Activated CD8-positive, alpha-beta memory T cell treated with anti-CD3 and anti-CD28 coated beads, Interleukin-2, amount 10 ng/mL, durations not matched to agents 7 days and 5 days (primary cell): ENCODE results near the gene FZR1. TPM values are rescaled to one million over a fixed set of nuclear protein-coding genes. Genes with fewer than 3 reads are reported as not detected.
A peak's percentile ranks its signal among the peaks of the same experiment; 100 is the strongest.

Source experiments
- ATAC-seq: fragments of 150-1000 bp; cut with Tn5 transposase; one replicate; pipeline ENCODE4 v1.10.0; 2021; ENCODE audit warnings: moderate library complexity
- CTCF ChIA-PET: fragments of 350-600 bp; sonication (Branson Sonifier 250); formaldehyde crosslinking; loops from one replicate; lab custom pipeline; 2021; ENCODE audit warnings: antibody characterized with exemption; lab: Charles Lee
- DNase-seq: peaks from one replicate; pipeline ENCODE4 v3.0.0-alpha.2; 2020
- H3K27ac Mint-ChIP-seq: one replicate; pipeline ENCODE4 v1.8.0; 2021; ENCODE audit warnings: mild to moderate bottlenecking, mixed read lengths
- H3K27me3 Mint-ChIP-seq: one replicate; pipeline ENCODE4 v1.8.0; 2021; ENCODE audit warnings: mixed read lengths
- H3K36me3 Mint-ChIP-seq: one replicate; pipeline ENCODE4 v1.8.0; 2021; ENCODE audit warnings: mild to moderate bottlenecking, mixed read lengths
- H3K4me1 Mint-ChIP-seq: one replicate; pipeline ENCODE4 v1.8.0; 2021; ENCODE audit warnings: mixed read lengths
- H3K4me3 Mint-ChIP-seq: one replicate; pipeline ENCODE4 v1.8.0; 2021; ENCODE audit warnings: mild to moderate bottlenecking, moderate library complexity, mixed read lengths
- H3K9me3 Mint-ChIP-seq: one replicate; pipeline ENCODE4 v1.8.0; 2022; ENCODE audit warnings: low read depth, mixed read lengths
- total RNA-seq, 2 experiments: library from RNA; stranded (reverse); gene quantifications; one replicate each; pipeline ENCODE4 v1.2.3, GENCODE V29; 2021

FZR1 gene
- total RNA-seq, 2 experiments from 2014 or later, result 61.4 to 79.1 TPM

DNA sequence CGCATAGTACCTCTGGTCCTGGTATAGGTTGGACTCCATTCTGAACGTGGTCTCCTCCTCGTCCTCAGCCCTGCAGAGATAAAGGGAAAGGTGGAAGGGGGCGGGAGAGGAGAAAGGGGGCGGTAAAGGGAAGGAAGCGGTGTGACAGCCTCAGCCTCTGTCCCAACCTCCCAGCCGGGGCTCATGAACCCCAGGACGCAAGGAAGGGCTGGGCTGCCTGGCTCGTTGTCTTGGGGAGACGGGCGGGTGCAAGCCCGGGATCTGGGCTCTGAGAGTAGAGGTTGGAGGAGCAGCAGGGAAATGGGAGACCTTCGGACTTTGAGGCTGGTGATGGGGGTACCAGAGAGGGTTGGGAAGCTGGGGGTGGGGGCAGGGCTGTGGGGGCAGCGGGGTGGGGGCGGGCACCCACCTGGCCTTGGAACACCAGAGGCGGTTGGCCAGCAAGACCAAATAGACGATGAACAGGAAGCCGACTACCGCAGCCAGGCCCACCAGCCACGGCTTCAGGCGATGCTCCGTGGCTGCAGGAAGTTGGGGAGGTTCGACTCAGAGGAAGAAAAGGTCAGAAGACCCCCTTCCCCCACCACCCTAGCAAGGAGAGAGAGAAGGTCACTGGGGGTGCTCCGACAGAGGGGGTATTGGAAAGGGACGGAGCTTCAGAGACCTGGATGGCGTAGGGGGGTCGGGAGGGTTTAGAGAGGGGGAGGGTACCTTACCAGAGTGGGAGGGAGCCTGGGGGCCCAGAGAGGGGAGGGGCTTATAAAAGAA, 27.5 kb upstream of the FZR1 start:
- no peaks in the 10 kb centered on the region for H3K27me3 Mint-ChIP-seq
- CTCF ChIA-PET, result interaction anchor here (0.6 to 2.2 kb wide), 6 partner anchors 9 to 375 kb away, joined by 3 to 17 read pairs (median 5); partner anchors contain the start of gene DOHH

DNA sequence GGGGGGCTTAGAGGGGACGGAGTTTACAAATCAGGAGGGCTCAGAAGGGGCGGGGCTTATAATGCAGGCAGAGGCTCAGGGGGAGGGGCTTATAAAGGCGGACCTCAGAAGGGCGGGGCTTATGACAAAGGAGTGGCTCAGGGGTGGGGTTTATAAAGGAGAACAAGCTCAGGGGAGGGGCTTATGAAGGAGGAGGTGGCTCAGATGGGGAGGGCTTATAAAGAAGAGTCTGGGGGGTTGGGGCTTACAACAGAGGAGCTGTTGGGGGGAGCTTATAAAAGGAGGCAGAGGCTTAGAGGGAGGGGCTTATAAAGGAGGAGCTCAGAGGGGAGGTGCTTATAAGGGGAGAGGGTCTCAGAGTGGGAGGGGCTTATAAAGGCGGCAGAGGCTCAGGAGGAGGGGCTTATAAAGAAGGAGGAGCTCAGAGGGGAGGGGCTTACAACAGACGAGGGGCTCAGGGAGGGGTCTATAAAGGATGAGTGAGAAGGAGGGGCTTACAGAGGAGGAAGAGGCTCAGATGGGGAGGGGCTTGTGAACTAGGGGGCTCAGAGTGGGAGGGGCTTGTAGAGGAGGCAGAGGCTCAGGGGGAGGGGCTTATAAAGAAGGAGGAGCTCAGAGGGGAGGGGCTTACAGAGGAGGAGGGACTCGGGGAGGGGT, 26.8 kb upstream of the FZR1 start:
- H3K4me1 Mint-ChIP-seq, result peaks cover 9% of the 10 kb centered on the region
- no peaks in the 10 kb centered on the region for H3K27me3 Mint-ChIP-seq
- H3K4me3 Mint-ChIP-seq, result peak overlapping the region; percentile 48
- H3K27ac Mint-ChIP-seq, result no peak overlapping the region
- no peaks in the 10 kb centered on the region for H3K9me3 Mint-ChIP-seq
- ATAC-seq, result peak; percentile 71
- H3K36me3 Mint-ChIP-seq, result no peaks in the 10 kb centered on the region
- CTCF ChIA-PET, result interaction anchor here (0.6 to 2.2 kb wide), 7 partner anchors 9 to 376 kb away, joined by 3 to 17 read pairs (median 5); partner anchors contain the start of gene DOHH
- peak; percentile 85 for DNase-seq

More for the DNA sequence above, 27.5 kb upstream of the FZR1 start:
- DNase-seq (peak; percentile 66), ATAC-seq (no peak)
- Mint-ChIP-seq H3K4me3 (peak overlapping the region; percentile 48), H3K27ac (peak overlapping the region; percentile 54), H3K4me1 (peaks cover 9% of the 10 kb centered on the region), H3K36me3 (no peaks in the 10 kb centered on the region), H3K9me3 (no peaks in the 10 kb centered on the region)

DNA sequence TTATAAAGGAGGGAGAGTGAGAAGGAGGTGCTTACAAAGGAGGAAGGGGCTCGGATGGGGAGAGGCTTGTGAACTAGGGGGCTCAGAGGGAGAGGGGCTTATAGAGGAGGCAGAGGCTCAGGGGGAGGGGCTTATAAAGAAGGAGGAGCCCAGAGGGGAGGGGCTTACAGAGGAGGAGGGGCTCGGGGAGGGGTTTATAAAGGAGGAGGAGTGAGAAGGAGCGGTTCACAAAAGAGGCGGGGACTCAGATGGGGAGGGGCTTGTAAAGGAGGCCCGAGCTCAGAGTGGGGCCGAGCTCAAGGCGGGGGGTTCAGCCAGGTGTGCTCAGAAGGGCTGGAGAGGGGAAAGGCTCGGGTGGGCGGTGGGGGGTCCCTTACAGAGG, 26.3 kb upstream of the FZR1 start:
- DNase-seq (peak; percentile 69), ATAC-seq (peak; percentile 25)
- Mint-ChIP-seq H3K4me3 (no peak overlapping the region), H3K4me1 (peaks cover 9% of the 10 kb centered on the region), H3K27ac (no peak overlapping the region), H3K9me3 (no peaks in the 10 kb centered on the region), H3K36me3 (no peaks in the 10 kb centered on the region), H3K27me3 (no peaks in the 10 kb centered on the region)
- CTCF ChIA-PET, result interaction anchor here (0.7 to 2.2 kb wide), 5 partner anchors 10 to 175 kb away, joined by 3 to 17 read pairs (median 5); partner anchors contain the start of gene DOHH

DNA sequence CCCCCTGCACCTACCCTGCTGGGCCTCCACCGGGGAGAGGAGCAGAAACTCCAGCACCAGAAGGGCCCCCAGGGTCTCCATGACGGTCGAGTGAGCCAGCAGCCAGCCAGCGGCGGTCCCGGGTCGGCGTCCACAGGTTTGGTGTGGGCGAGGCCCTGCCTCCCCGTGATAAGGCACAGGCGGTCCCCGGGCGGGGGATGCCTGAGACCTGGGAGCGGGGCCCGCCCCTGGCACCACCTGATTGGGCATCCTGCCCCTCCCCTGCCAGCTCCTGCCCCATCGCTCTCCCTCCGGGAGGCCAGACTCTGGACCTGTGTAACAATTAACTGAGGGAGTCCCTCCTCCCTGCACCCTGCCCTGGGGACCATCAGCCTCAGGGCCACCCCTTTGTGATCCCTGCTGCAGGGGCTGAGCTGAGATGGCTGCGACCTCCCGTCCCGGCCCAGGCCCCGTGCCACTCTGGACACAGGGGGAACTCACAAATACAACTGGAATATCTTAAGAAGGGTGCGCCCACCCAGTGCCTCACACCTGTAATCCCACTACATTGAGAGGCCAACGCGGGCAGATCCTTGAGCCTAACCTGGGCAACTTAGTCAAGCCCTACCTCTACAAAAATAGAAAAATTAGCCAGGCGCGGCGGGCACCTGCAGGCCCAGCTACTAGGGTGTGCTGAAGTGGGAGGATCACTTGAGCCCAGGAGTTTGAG, 25.6 kb upstream of the FZR1 start, which contains the start of gene SMIM24:
Gene SMIM24, minus strand, starts transcription at position 143 of the 709 bp plus-strand sequence. Its CDS starts 62 bp downstream, at position 81.
- no peak within 1 kb of the TSS for H3K4me3 Mint-ChIP-seq

DNA sequence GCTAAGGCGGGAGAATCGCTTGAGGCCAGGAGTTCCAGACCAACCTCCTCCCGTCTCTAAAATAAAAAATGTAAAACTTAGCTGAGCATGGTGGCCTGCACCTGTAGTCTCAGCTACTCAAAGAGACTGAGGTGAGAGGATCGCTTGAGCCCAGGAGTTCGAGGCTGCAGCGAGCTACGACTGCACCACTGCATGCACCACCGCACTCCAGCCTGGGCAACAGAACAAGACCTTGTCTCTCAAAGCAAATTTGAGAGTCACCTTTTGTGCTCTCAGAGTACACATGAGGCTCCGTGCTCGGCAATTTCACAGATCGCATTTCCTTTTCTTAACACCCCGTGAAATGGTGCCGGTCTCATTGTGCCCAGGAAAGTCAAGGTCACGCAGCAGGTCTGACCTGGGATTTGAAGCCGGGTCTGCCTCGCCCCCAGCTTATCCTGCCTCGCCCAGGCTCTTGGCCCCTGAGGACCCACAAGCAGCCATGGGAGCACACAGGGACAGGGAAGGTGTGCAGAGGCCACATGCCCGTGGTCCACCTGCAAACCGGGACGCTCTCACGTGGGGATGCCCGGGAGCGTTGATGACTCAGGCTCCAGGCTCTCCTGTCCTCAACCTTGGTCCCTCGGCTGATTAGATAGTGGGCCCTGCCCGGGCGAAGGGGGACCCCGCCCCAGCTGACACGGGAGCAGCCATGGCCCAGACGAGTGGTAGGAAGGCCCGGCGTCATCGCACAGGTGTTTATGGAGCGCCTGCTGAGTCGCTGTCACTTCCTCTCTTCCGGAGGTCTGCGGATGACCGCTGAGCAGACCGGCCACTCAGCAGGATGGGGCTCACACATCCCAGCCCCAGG, 24.6 kb upstream of the FZR1 start:
- Mint-ChIP-seq H3K27ac (no peak overlapping the region), H3K9me3 (no peaks in the 10 kb centered on the region), H3K4me1 (peaks cover 9% of the 10 kb centered on the region), H3K27me3 (no peaks in the 10 kb centered on the region), H3K36me3 (no peaks in the 10 kb centered on the region), H3K4me3 (no peak overlapping the region)
- no peak for ATAC-seq
- CTCF ChIA-PET, result no interaction called here
- no peak for DNase-seq

More for the DNA sequence above, 25.6 kb upstream of the FZR1 start, which contains the start of gene SMIM24:
- no peak within 1 kb of the TSS for H3K27ac Mint-ChIP-seq
- no peaks in the 10 kb centered on the region for H3K9me3 Mint-ChIP-seq
- peaks cover 9% of the 10 kb centered on the region for H3K4me1 Mint-ChIP-seq
- ATAC-seq, result no peak
- CTCF ChIA-PET, result no interaction called here
- no peak for DNase-seq
- H3K36me3 Mint-ChIP-seq, result no peaks in the 10 kb centered on the region
- no peaks in the 10 kb centered on the region for H3K27me3 Mint-ChIP-seq

DNA sequence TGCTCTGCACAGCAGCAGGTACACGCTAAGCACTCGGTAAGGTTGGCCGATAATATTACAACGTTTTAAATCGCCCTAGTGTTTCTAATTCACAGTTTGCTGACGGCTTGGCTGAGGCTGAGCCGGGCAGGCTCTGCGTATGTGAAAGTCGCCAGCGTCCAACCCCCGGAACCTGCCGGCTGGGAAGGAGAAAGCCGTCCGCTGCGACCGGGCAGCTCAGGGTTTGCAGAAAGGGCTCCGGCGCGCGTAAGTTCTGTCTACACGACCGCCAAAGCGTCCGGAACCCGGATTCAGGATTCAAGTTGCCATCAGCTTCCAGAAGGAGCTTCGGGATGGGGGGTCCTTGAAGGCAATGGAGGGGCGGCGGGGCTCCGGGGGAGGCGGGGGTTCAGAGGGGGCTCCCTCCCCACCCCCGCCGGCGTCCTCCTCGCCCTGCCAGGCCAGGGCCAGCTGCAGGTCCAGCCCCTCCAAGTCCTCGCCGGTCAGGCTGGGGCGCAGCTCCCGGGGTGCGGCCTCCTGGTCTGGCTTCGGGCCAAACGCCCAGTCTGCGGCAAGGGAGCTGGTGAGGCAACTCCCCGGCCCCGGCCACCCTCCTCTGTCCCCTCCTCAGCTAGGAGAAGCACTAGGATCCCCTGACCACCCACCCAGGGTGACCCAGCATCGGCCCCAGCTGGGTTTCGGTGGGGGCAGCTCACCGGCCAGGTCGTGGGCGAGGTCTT, 23.4 kb upstream of the FZR1 start:
- Mint-ChIP-seq H3K9me3 (no peaks in the 10 kb centered on the region), H3K27ac (no peak overlapping the region), H3K27me3 (no peaks in the 10 kb centered on the region), H3K36me3 (no peaks in the 10 kb centered on the region), H3K4me3 (no peak overlapping the region), H3K4me1 (peaks cover 9% of the 10 kb centered on the region)
- CTCF ChIA-PET, result interaction anchor here (1.0 to 2.1 kb wide), 3 partner anchors 53 to 177 kb away, joined by 3 to 6 read pairs (median 3); no protein-coding TSS in a partner anchor
- DNase-seq (no peak), ATAC-seq (no peak)

DNA sequence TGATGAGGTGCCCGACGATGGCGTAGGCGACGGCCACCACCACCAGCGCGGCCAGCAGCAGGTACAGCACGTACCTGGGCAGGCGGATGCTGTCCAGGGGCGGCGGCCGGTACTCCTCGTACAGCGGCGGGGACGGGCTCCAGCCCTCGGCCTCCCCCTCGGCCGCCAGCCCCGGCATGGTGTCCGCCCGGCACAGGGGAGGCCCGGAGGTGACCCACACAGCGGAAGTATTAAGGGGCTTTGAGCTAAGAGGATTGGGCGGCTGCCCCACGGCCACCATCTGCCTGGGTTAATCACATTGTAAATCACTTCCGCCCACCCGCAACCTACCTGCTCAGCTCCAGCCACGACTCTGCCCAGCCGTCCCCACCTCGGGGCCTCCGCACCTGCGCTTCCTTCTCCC, 22.9 kb upstream of the FZR1 start, which contains the start of gene SMIM44:
Gene SMIM44, minus strand, starts transcription at position 216 of the 403 bp plus-strand sequence. Its CDS starts 38 bp downstream, at position 178.
- DNase-seq (no peak), ATAC-seq (no peak)
- peaks cover 6% of the 10 kb centered on the region for H3K4me1 Mint-ChIP-seq
- no peak within 1 kb of the TSS for H3K4me3 Mint-ChIP-seq
- no peaks in the 10 kb centered on the region for H3K27me3 Mint-ChIP-seq
- H3K36me3 Mint-ChIP-seq, result no peaks in the 10 kb centered on the region
- CTCF ChIA-PET, result interaction anchor here (1.0 to 2.2 kb wide), 5 partner anchors 13 to 178 kb away, joined by 3 to 10 read pairs (median 3); no protein-coding TSS in a partner anchor
- no peaks in the 10 kb centered on the region for H3K9me3 Mint-ChIP-seq
- no peak within 1 kb of the TSS for H3K27ac Mint-ChIP-seq

DNA sequence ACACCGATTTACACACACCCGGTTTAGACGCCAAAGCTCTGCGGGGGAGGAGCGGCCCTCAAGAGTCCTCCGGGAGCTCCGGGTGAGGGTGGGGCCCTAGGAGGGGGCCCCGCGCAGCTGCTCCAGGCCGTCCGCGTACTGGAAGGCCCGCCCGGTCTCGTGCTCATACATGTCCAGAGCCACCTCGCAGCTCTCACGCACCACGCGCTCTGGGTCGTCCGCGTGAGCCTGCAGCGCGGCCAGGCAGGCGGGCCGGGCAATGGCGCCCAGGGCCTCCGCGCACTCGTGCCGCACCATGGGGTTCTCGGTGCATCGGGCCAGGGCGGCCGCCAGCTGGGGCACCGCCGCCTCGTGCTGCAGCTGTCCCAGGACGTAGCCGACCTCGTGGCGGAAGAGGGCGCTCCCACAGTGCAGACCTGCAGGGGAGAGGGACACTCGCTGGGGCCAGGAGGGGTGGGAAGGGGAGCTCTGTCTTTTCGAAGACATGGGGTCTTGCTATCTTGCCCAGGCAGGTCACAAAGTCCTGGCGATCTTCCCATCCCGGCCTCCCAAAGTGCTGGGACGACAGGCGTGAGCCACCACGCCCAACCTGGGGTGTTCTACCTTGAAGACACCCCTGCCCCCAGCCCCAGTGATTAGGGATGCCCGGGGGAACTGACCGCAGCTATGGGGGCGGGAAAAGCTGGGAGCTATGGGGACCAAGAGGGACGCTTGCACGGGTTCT, 14.6 kb upstream of the FZR1 start:
- H3K27me3 Mint-ChIP-seq, result no peaks in the 10 kb centered on the region
- ATAC-seq (no peak), DNase-seq (no peak)
- no peak overlapping the region for H3K27ac Mint-ChIP-seq
- H3K4me1 Mint-ChIP-seq, result no peaks in the 10 kb centered on the region
- H3K9me3 Mint-ChIP-seq, result no peaks in the 10 kb centered on the region
- CTCF ChIA-PET, result interaction anchor here (1.3 kb wide), 1 partner anchor 10 kb away, joined by 4 read pairs; no protein-coding TSS in a partner anchor
- H3K4me3 Mint-ChIP-seq, result no peak overlapping the region
- H3K36me3 Mint-ChIP-seq, result peaks cover 12% of the 10 kb centered on the region

DNA sequence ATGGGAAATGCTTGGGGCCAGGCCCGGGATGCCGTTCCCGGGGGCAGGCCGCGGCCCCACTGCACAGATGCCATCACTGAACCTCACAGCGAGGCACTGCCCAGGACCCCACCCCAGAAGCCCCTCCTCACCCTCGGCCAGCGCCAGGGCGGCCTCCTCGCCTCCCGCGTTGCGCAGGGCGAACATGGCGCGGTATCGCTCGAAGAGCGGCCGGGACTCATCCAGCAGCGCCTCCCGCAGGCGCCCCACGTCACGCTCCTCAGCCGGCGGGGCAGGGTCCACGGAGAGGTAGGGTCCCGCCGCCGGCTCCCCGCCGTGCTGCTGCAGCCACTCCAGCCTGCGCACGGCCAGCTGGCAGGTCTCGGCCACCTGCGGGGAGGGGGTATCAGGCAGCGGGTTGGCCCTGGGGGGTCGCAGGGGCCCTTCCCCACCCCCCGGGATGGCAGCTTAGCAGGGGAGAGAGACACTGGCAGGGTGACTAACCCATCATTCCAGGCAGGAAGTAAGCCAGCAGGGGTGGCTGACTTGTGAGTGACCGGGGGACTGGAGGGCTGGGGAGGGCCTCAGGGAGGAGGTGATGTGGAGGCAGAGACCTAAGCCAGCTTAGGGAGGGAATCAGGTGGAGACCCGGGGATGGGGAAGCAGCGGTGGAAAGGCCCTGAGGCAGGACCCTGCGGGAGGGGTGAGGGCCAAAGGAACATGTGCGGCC, 13.8 kb upstream of the FZR1 start:
- H3K4me1 Mint-ChIP-seq, result no peaks in the 10 kb centered on the region
- no peaks in the 10 kb centered on the region for H3K27me3 Mint-ChIP-seq
- no peak overlapping the region for H3K4me3 Mint-ChIP-seq
- ATAC-seq (no peak), DNase-seq (no peak)
- H3K36me3 Mint-ChIP-seq, result peaks cover 12% of the 10 kb centered on the region
- H3K9me3 Mint-ChIP-seq, result no peaks in the 10 kb centered on the region
- H3K27ac Mint-ChIP-seq, result no peak overlapping the region
- CTCF ChIA-PET, result interaction anchor here (1.1 kb wide), 1 partner anchor 20 kb away, joined by 3 read pairs; no protein-coding TSS in a partner anchor

DNA sequence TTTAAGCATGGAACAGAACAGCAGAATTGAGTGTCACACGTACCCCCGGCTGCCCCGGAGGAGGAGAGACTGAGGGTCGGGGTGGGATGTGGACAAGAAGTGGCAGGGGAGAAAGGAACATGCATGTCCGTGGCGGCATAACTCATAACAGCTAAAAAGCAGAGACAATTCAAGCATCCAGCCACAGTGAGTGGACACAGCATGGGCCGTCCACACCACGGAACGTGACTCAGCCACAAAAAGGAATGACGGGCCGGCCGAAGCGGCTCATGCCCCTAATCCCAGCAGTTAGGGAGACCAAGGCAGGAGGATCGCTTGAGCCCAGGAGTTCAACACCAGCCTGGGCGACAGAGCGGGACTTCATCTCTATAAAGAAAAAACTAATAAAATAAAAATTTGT, 13.2 kb upstream of the FZR1 start:
- ATAC-seq (no peak), DNase-seq (no peak)
- CTCF ChIA-PET, result interaction anchor here (1.1 kb wide), 1 partner anchor 20 kb away, joined by 3 read pairs; no protein-coding TSS in a partner anchor
- H3K27me3 Mint-ChIP-seq, result no peaks in the 10 kb centered on the region
- peaks cover 2% of the 10 kb centered on the region for H3K4me1 Mint-ChIP-seq
- H3K27ac Mint-ChIP-seq, result no peak overlapping the region
- no peak overlapping the region for H3K4me3 Mint-ChIP-seq
- peaks cover 12% of the 10 kb centered on the region for H3K36me3 Mint-ChIP-seq
- H3K9me3 Mint-ChIP-seq, result no peaks in the 10 kb centered on the region

DNA sequence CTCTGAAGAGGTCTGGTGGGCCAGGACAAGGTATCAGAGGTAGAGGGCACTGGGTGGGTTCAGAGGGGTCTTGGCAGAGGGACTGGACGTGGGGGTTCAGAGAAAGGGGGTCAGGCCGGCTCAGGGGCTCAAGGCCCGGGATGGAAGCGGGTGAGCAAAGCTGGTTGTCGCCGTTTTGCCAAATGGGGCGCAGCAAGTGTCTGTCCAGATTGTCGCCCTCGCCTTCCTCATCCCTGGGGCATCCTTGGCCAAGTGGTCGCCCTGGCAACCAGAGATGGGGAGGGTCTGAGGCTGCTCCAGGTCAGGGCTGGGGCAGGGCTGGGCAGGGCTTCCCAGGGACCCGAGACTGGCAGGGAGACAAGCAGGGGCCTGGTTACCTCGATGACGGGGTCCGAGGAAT, 12.5 kb upstream of the FZR1 start:
- Mint-ChIP-seq H3K4me1 (peaks cover 5% of the 10 kb centered on the region), H3K9me3 (no peaks in the 10 kb centered on the region), H3K27me3 (no peaks in the 10 kb centered on the region), H3K27ac (no peak overlapping the region), H3K36me3 (peaks cover 12% of the 10 kb centered on the region), H3K4me3 (no peak overlapping the region)
- ATAC-seq (no peak), DNase-seq (no peak)
- CTCF ChIA-PET, result interaction anchor here (2.2 kb wide), 1 partner anchor 9 kb away, joined by 12 read pairs; no protein-coding TSS in a partner anchor
